Brain microvascular endothelial cell (primary cell): ENCODE data around the gene ITCH.
"Not testable (repeated sequence)": the region's sequence is repeated elsewhere in the genome, so short reads cannot be mapped to it uniquely, and the experiment has no call there.

Source experiments
- DNase-seq: peaks from one replicate; pipeline ENCODE4 v3.0.0-alpha.2; 2020
- H3K27ac ChIP-seq: fragments of 250-450 bp; sonication (Bioruptor Pico); 2 replicates; pipeline ENCODE4 v1.5.1; 2020; ENCODE audit warnings: mild to moderate bottlenecking, moderate library complexity
- H3K27me3 ChIP-seq: fragments of 250-450 bp; sonication (Bioruptor Pico); replicated peaks from 2 replicates; pipeline ENCODE4 v1.5.1; 2020; ENCODE audit warnings: mild to moderate bottlenecking
- H3K36me3 ChIP-seq: fragments of 250-450 bp; sonication (Bioruptor Pico); replicated peaks from 2 replicates; pipeline ENCODE4 v1.5.1; 2020; ENCODE audit warnings: mild to moderate bottlenecking
- H3K4me3 ChIP-seq: 2 replicates; pipeline ENCODE4 v1.5.1; 2011; ENCODE audit warnings: low read depth, mild to moderate bottlenecking, control low read depth, low read length, moderate library complexity
- in situ Hi-C: cut with HindIII; loops from 2 replicates; pipeline ENCODE4 v1.10.0; 2017; ENCODE audit warnings: low sequenced_read_pairs, low pct_ligation_motif_present
- TF ChIP-seq, protein P1 (sequence below): IDR thresholded peaks from 2 replicates; pipeline ENCODE4 v1.5.1; 2011; ENCODE audit warnings: low read depth, mild to moderate bottlenecking, moderate library complexity, low read length, control low read depth, inconsistent platforms; ENCODE audit errors: missing control alignments

ITCH gene

DNA sequence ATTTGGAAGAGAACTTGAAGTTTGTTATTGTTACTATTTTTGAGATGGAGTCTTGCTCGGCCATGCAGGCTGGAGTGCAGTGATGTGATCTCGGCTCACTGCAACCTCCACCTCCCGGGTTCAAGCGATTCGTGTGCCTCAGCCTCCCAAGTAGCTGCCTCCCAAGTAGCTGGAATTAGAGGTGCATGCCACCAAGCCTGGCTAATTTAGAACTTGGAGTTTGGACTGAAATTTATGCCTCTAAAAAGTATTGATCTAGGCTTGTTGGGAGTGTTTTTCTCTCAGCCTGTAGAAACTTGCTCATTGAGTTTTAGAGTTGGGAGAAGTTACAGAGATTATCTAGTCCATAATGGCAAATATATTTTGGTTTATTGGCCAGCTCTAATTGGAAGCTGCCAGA is 4.1 kb downstream of the ITCH start:
- in situ Hi-C loops: no loop called here
- no peak for DNase-seq
- Histone ChIP-seq H3K4me3 (no peak overlapping the region), H3K27me3 (no peaks in the 10 kb centered on the region), H3K36me3 (peaks cover 22% of the 10 kb centered on the region), H3K27ac (no peak overlapping the region)
- TF ChIP-seq, protein P1, sequence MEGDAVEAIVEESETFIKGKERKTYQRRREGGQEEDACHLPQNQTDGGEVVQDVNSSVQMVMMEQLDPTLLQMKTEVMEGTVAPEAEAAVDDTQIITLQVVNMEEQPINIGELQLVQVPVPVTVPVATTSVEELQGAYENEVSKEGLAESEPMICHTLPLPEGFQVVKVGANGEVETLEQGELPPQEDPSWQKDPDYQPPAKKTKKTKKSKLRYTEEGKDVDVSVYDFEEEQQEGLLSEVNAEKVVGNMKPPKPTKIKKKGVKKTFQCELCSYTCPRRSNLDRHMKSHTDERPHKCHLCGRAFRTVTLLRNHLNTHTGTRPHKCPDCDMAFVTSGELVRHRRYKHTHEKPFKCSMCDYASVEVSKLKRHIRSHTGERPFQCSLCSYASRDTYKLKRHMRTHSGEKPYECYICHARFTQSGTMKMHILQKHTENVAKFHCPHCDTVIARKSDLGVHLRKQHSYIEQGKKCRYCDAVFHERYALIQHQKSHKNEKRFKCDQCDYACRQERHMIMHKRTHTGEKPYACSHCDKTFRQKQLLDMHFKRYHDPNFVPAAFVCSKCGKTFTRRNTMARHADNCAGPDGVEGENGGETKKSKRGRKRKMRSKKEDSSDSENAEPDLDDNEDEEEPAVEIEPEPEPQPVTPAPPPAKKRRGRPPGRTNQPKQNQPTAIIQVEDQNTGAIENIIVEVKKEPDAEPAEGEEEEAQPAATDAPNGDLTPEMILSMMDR: no peak

DNA sequence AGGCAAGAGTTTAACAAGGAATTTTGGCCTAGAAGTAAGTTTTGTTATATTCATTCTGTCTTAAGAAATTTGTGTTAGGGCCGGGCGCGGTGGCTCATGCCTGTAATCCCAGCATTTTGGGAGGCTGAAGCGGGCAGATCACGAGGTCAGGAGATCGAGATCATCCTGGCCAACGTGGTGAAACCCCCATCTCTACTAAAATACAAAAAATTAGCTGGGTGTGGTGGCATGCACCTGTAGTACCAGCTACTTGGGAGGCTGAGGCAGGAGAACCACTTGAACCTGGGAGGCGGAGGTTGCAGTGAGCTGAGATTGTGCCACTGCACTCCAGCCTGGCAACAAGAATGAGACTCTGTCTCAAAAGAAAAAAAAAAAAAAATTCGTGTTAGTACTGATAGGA is 4.8 kb downstream of the ITCH start:
- H3K27ac ChIP-seq, DNase-seq, in situ Hi-C loops, H3K4me3 ChIP-seq, H3K27me3 ChIP-seq: not testable (repeated sequence)
- H3K36me3 ChIP-seq: peaks cover 23% of the 10 kb centered on the region

DNA sequence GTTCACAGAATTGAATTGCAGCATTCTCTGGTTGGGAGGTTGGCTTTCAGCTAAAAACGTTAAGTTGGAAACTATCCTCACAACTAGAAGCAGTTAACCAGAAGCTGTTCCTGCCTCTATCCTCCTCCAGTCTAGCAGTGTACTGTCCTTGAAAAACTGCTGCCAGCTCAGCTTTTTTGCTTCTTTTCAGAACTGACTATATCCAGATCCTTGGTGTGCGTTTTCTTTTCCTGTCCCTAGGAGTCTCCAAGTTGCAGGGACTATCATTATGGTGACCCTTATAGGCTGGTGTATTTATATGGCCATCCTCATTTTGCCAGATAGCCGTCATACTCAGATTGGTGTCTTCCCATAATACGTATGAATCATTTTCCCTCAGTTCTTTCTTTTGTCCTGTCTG is 5.5 kb downstream of the ITCH start:
- DNase-seq: no peak
- H3K27me3 ChIP-seq: no peaks in the 10 kb centered on the region

GRCh38 chr20:34369265-34369664 is 6.2 kb downstream of the ITCH start:
- no peak for DNase-seq
- TF ChIP-seq, protein P1: no peak
- H3K27me3 ChIP-seq: no peaks in the 10 kb centered on the region
- no peak overlapping the region for H3K27ac ChIP-seq
- H3K4me3 ChIP-seq: no peak overlapping the region
- in situ Hi-C loops: no loop called here
- peaks cover 31% of the 10 kb centered on the region for H3K36me3 ChIP-seq

More for the DNA sequence above, 5.5 kb downstream of the ITCH start:
- in situ Hi-C loops: no loop called here
- TF ChIP-seq, protein P1: no peak
- Histone ChIP-seq H3K4me3 (no peak overlapping the region), H3K27ac (no peak overlapping the region), H3K36me3 (peaks cover 29% of the 10 kb centered on the region)

GRCh38 chr20:34370062-34370461 is 7.0 kb downstream of the ITCH start:
- no peaks in the 10 kb centered on the region for H3K27me3 ChIP-seq
- peaks cover 38% of the 10 kb centered on the region for H3K36me3 ChIP-seq
- H3K4me3 ChIP-seq: no peak overlapping the region
- in situ Hi-C loops: no loop called here
- H3K27ac ChIP-seq: no peak overlapping the region
- TF ChIP-seq, protein P1: no peak
- DNase-seq: no peak

- H3K4me3 ChIP-seq: no peak overlapping the region
- TF ChIP-seq, protein P1: no peak
- peaks cover 53% of the 10 kb centered on the region for H3K36me3 ChIP-seq
- no peak for DNase-seq
- in situ Hi-C loops: no loop called here
- no peak overlapping the region for H3K27ac ChIP-seq
- no peaks in the 10 kb centered on the region for H3K27me3 ChIP-seq
These were observed 10.4 kb downstream of the ITCH start for GRCh38 chr20:34373445-34373844.
